Measurements from ENCODE around the gene STK24.

DNA sequence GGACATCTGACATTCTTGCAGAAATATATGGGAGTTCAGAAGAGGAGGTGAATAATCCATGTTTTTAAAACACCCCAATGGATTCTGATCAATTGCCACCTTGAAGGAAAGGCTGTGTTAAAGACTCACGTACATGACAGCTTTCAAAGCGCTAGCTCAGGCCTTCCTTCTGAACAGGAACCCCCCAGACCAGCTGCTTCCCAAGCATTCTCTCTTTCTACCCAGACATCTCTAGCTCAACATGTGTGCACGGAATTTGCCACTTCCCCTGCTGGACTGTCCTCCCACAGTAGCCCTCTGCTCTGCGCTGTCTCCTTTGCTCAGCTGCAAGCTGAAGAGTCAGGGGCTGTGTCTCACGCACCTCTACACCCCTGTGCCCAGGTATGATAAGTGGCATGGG lies 54.5 kb downstream of the STK24 start:
- TF ChIP-seq CTCF (conservative IDR thresholded peaks at IDR 0.05; ENCODE audit: low read depth, low read length) (no peak), CEBPB (IDR thresholded peaks at IDR 0.05; ENCODE audit: low read depth, low read length) (no peak), POLR2A (IDR thresholded peaks at IDR 0.05; ENCODE audit: low read depth, low read length) (no peak), FOS (IDR thresholded peaks at IDR 0.05; ENCODE audit: low read depth, low read length) (no peak), BHLHE40 (IDR thresholded peaks at IDR 0.05; ENCODE audit: low read depth, low read length) (no peak), MXI1 (IDR thresholded peaks at IDR 0.05; ENCODE audit: borderline replicate concordance, low read depth, low read length) (no peak), CHD1 (IDR thresholded peaks at IDR 0.05; ENCODE audit: low read depth, low read length) (no peak), RFX5 (IDR thresholded peaks at IDR 0.05; ENCODE audit: low read depth, low read length) (no peak), RAD21 (IDR thresholded peaks at IDR 0.05; ENCODE audit: low read length) (no peak), SMC3 (IDR thresholded peaks at IDR 0.05; ENCODE audit: low read depth, low read length) (no peak)
- TF ChIP-seq, protein P1, sequence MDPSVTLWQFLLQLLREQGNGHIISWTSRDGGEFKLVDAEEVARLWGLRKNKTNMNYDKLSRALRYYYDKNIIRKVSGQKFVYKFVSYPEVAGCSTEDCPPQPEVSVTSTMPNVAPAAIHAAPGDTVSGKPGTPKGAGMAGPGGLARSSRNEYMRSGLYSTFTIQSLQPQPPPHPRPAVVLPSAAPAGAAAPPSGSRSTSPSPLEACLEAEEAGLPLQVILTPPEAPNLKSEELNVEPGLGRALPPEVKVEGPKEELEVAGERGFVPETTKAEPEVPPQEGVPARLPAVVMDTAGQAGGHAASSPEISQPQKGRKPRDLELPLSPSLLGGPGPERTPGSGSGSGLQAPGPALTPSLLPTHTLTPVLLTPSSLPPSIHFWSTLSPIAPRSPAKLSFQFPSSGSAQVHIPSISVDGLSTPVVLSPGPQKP (IDR thresholded peaks at IDR 0.05; ENCODE audit: borderline replicate concordance, low read depth, low read length), result no peak
- TF ChIP-seq, protein P2, sequence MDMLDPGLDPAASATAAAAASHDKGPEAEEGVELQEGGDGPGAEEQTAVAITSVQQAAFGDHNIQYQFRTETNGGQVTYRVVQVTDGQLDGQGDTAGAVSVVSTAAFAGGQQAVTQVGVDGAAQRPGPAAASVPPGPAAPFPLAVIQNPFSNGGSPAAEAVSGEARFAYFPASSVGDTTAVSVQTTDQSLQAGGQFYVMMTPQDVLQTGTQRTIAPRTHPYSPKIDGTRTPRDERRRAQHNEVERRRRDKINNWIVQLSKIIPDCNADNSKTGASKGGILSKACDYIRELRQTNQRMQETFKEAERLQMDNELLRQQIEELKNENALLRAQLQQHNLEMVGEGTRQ (IDR thresholded peaks at IDR 0.05; ENCODE audit: low read depth, low read length), result no peak
